SK-N-SH (cell line): ENCODE data around the gene TLE6.

Experiments used
- CHD2 ChIP-seq: fragments of 150-350 bp; IDR thresholded peaks from 2 replicates; pipeline ENCODE4 v1.6.1; 2018; ENCODE audit warnings: low read length; ENCODE audit not compliant: partially characterized antibody
- CTCF ChIP-seq: fragments of 200-600 bp; sonication (generic); IDR thresholded peaks from 2 replicates; pipeline ENCODE4 v1.6.1; 2017; ENCODE audit warnings: antibody characterized with exemption, mild to moderate bottlenecking, moderate library complexity
- ELF1 ChIP-seq: IDR thresholded peaks from 2 replicates; pipeline ENCODE4 v1.4.0; 2012
- EP300 ChIP-seq, 2 experiments: IDR thresholded peaks; 2 replicates each; pipeline versions ENCODE4 v1.4.0 to v1.6.1; 2012; ENCODE audit warnings: borderline replicate concordance in 1 of 2, low read depth in 1 of 2, low read length in 1 of 2
- FOXM1 ChIP-seq: IDR thresholded peaks from 2 replicates; pipeline ENCODE4 v1.4.0; 2012; ENCODE audit warnings: low read depth, mild to moderate bottlenecking
- JUND ChIP-seq: IDR thresholded peaks from 2 replicates; pipeline ENCODE4 v1.4.0; 2012
- MXI1 ChIP-seq: IDR thresholded peaks from 2 replicates; pipeline ENCODE4 v1.6.1; 2012; ENCODE audit warnings: mild to moderate bottlenecking, low read depth, low read length, improper control_type of control experiment
- RXRA ChIP-seq: IDR thresholded peaks from 2 replicates; pipeline ENCODE4 v1.4.0; 2012; ENCODE audit warnings: low read depth, mild to moderate bottlenecking, borderline replicate concordance
- TF ChIP-seq, protein P1 (sequence below): IDR thresholded peaks from 2 replicates; pipeline ENCODE4 v1.4.0; 2012; ENCODE audit warnings: low read depth, borderline replicate concordance

GRCh38 chr19:3024870-3025548, 47.6 kb downstream of the TLE6 start:
- TF ChIP-seq CTCF (no peak), RXRA (no peak), JUND (no peak), CHD2 (no peak), EP300 (IDR thresholded peaks at IDR 0.05; ENCODE audit: borderline replicate concordance in 1 of 2, low read depth in 1 of 2, low read length in 1 of 2) (no peak), FOXM1 (no peak), MXI1 (no peak), ELF1 (no peak)
- TF ChIP-seq, protein P1, sequence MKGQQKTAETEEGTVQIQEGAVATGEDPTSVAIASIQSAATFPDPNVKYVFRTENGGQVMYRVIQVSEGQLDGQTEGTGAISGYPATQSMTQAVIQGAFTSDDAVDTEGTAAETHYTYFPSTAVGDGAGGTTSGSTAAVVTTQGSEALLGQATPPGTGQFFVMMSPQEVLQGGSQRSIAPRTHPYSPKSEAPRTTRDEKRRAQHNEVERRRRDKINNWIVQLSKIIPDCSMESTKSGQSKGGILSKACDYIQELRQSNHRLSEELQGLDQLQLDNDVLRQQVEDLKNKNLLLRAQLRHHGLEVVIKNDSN, result no peak
